Adrenal gland (tissue), 12 donors: ENCODE results near the gene LAMA2. TPM values are rescaled to one million over a fixed set of nuclear protein-coding genes. Genes with fewer than 3 reads are reported as not detected.
"Not testable (repeated sequence)": the region's sequence is repeated elsewhere in the genome, so short reads cannot be mapped to it uniquely, and the experiment has no call there.

Experiments
- DNase-seq, 7 donors: peaks; one replicate each; pipeline ENCODE4 v3.0.0-alpha.2; 2019 to 2020
- H3K27ac ChIP-seq, 5 donors: fragments of 200-600 bp; sonication (generic) in 4 of 5; 1 replicate in 3 of 5; 2 replicates in 2 of 5; pipeline versions ENCODE4 v1.5.1 to v1.8.0; 2016 to 2020; ENCODE audit warnings: mild to moderate bottlenecking in 1 of 5
- H3K27me3 ChIP-seq: fragments of 200-600 bp; 2 replicates; pipeline ENCODE4 v1.8.0; 2021
- H3K36me3 ChIP-seq, 2 donors: fragments of 200-600 bp; replicated peaks in 1 of 2; 1 replicate in 1 of 2; 2 replicates in 1 of 2; pipeline versions ENCODE4 v1.5.1 to v1.8.0; 2018 to 2022
- H3K4me1 ChIP-seq, 2 donors: fragments of 200-600 bp; replicated peaks in 1 of 2; 1 replicate in 1 of 2; 2 replicates in 1 of 2; pipeline versions ENCODE4 v1.5.1 to v1.8.0; 2018 to 2021
- H3K4me3 ChIP-seq, 4 donors: fragments of 200-600 bp; sonication (generic) in 3 of 4; one replicate each; pipeline ENCODE4 v1.5.1; 2016 to 2018
- H3K9me3 ChIP-seq, 3 donors: fragments of 200-600 bp; sonication (generic) in 1 of 3; replicated peaks in 1 of 3; 1 replicate in 2 of 3; 2 replicates in 1 of 3; pipeline versions ENCODE4 v1.5.1 to v1.8.0; 2016 to 2021
- POLR2A ChIP-seq, 2 donors: fragments of 450-650 bp; IDR thresholded peaks; one replicate each; pipeline ENCODE4 v1.6.1; 2017; ENCODE audit warnings: antibody characterized with exemption in 2 of 2, mild to moderate bottlenecking in 2 of 2, moderate library complexity in 1 of 2
- whole genome bisulfite sequencing, 4 donors: extraction: QIAGEN DNeasy Blood & Tissue Kit in 2 of 4; methylation state at CpG; one replicate each; pipeline versions ENCODE4 v1.1.5 to v1.1.7; 2013 to 2017; 5-methylcytosine and 5-hydroxymethylcytosine counted together
- intact Hi-C, 2 donors: fragments of 100-400 bp; cut with DNase I; formaldehyde crosslinking; loops; one replicate each; pipeline versions ENCODE4 v1.14.1 to v1.15.0; 2022 to 2023
- polyA plus RNA-seq, 3 donors: library from polyadenylated mRNA; stranded (reverse); fragments of 200-250 nt in 2 of 3; fragments of 350-450 nt in 1 of 3; fragmentation: Illumina TruSeq in 1 of 3; extraction: RNeasy Lipid Tissue Mini Kit (QIAGEN cat#74804) in 1 of 3; gene quantifications; one replicate each; pipeline ENCODE4 v1.2.3, GENCODE V29; 2013 to 2014
- total RNA-seq, 9 donors: library from RNA; depleted of rRNA in 4 of 9; stranded (reverse); fragments of >200 nt in 4 of 9; fragments of 120-200 nt in 1 of 9; fragmentation: NEBNext Ultra II Directional in 1 of 9; extraction: Animal tissue kit (Norgen Biotek cat#: 25700) in 1 of 9; gene quantifications; one replicate each; pipeline versions ENCODE4 v1.1.0 to v1.2.4, GENCODE V29; 2013 to 2023
- TF ChIP-seq, protein P1 (sequence below), 6 experiments: fragments of 450-650 bp in 4 of 6; fragments of 200-600 bp in 2 of 6; sonication (generic) in 1 of 6; IDR thresholded peaks; 1 replicate in 5 of 6; 2 replicates in 1 of 6; pipeline versions ENCODE4 v1.5.1 to v1.8.0; 2016 to 2021; ENCODE audit warnings: antibody characterized with exemption in 6 of 6, mild to moderate bottlenecking in 2 of 6, moderate library complexity in 1 of 6
- donor health status: healthy with polysubstance abuse.
- donor health status: Bipolar disorder and iron deficiency.
- donor health status: DM: yes; HTN: yes; CAD: no.
- donor health status: DM: no; HTN: no; CAD: no.
- donor health status: DM: no; HTN: no; CAD: no.
- donor health status: DM: yes; HTN: yes; CAD: no.

The LAMA2 gene
- total and polyA plus RNA-seq, 12 donors, result 5.8 to 105 (median 38.9) TPM

DNA sequence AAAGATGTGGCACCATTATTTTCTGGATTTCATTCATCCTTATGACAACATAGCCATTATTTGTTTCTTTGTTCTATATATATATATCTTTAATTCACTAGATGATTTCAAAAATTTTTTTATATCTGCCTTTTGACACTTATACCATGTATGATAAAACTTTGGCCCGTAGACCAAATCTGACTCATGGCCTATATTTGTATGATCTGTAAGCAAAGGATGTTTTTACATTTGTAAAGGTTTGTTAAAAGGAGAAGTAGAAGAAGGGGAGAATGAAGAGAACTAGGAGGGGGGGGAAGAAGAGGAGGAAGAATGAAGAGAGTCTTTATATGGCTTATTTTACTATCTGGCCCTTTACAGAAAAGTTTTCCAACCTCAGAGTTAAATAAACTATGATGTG, 279.7 kb downstream of the LAMA2 start:
- 82 to 89% (median 86%) methylated on average over 1 of the region's 1 CpG for WGBS, 4 donors
- Histone ChIP-seq H3K27me3 (no peaks in the 10 kb centered on the region), H3K9me3 (no peaks in the 10 kb centered on the region), H3K4me3 (no peak overlapping the region), H3K36me3 (no peaks in the 10 kb centered on the region), H3K27ac (no peak overlapping the region), H3K4me1 (no peaks in the 10 kb centered on the region)
- no peak for DNase-seq
- intact Hi-C loops, result no loop called here
- TF ChIP-seq, protein P1, sequence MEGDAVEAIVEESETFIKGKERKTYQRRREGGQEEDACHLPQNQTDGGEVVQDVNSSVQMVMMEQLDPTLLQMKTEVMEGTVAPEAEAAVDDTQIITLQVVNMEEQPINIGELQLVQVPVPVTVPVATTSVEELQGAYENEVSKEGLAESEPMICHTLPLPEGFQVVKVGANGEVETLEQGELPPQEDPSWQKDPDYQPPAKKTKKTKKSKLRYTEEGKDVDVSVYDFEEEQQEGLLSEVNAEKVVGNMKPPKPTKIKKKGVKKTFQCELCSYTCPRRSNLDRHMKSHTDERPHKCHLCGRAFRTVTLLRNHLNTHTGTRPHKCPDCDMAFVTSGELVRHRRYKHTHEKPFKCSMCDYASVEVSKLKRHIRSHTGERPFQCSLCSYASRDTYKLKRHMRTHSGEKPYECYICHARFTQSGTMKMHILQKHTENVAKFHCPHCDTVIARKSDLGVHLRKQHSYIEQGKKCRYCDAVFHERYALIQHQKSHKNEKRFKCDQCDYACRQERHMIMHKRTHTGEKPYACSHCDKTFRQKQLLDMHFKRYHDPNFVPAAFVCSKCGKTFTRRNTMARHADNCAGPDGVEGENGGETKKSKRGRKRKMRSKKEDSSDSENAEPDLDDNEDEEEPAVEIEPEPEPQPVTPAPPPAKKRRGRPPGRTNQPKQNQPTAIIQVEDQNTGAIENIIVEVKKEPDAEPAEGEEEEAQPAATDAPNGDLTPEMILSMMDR (IDR thresholded peaks at IDR 0.05), result no peak
- TF ChIP-seq POLR2A (IDR thresholded peaks at IDR 0.05), result no peak

GRCh38 chr6:129163551-129163950, 280.6 kb downstream of the LAMA2 start:
- WGBS, 4 donors, result 88 to 98% (median 95%) methylated on average over 2 of the region's 2 CpGs
- no peaks in the 10 kb centered on the region for H3K9me3 ChIP-seq
- no peaks in the 10 kb centered on the region for H3K27me3 ChIP-seq
- no peak overlapping the region for H3K27ac ChIP-seq
- TF ChIP-seq POLR2A (IDR thresholded peaks at IDR 0.05), result no peak
- TF ChIP-seq, protein P1 (IDR thresholded peaks at IDR 0.05), result no peak
- DNase-seq, result no peak
- intact Hi-C loops, result no loop called here
- no peak overlapping the region for H3K4me3 ChIP-seq
- H3K4me1 ChIP-seq, result no peaks in the 10 kb centered on the region
- H3K36me3 ChIP-seq, result no peaks in the 10 kb centered on the region

DNA sequence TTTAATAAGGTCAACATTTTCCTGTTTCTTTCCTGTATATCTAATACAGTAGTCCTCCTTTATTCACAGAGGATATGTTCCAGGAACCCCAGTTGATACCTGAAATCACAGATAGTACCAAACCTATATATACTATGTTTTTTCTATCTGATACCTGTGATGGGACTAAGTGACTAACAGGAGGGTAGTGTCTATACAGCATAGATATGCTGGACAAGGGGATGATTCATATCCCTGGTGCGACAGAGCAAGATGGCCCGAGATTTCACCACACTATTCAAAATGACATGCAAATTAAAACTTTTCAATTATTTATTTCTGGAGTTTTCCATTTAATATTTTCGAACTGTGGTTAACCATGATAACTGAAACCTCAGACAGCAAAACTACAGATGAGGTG, 281.1 kb downstream of the LAMA2 start:
- intact Hi-C loops, result no loop called here
- no peaks in the 10 kb centered on the region for H3K36me3 ChIP-seq
- H3K9me3 ChIP-seq, result no peaks in the 10 kb centered on the region
- H3K4me1 ChIP-seq, result no peaks in the 10 kb centered on the region
- H3K27me3 ChIP-seq, result no peaks in the 10 kb centered on the region
- H3K4me3 ChIP-seq, result no peak overlapping the region
- TF ChIP-seq, protein P1 (IDR thresholded peaks at IDR 0.05), result no peak
- no peak for TF ChIP-seq POLR2A (IDR thresholded peaks at IDR 0.05)
- H3K27ac ChIP-seq, result no peak overlapping the region
- no peak for DNase-seq
- 86 to 93% (median 91%) methylated on average over 3 of the region's 3 CpGs for WGBS, 4 donors

DNA sequence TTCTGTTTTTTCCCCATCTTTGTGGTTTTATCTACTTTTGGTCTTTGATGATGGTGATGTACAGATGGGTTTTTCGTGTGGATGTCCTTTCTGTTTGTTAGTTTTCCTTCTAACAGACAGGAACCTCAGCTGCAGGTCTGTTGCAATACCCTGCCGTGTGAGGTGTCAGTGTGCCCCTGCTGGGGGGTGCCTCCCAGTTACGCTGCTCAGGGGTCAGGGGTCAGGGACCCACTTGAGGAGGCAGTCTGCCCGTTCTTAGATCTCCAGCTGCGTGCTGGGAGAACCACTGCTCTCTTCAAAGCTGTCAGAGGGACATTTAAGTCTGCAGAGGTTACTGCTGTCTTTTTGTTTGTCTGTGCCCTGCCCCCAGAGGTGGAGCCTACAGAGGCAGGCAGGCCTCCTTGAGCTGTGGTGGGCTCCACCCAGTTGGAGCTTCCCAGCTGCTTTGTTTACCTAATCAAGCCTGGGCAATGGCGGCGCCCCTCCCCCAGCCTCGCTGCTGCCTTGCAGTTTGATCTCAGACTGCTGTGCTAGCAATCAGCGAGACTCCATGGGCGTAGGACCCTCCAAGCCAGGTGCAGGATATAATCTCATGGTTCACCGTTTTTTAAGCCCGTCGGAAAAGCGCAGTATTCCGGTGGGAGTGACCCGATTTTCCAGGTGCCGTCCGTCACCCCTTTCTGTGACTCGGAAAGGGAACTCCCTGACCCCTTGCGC, 289.5 kb downstream of the LAMA2 start:
- DNase-seq, H3K4me3 ChIP-seq, intact Hi-C loops, H3K4me1 ChIP-seq, H3K36me3 ChIP-seq, H3K27ac ChIP-seq, H3K27me3 ChIP-seq, H3K9me3 ChIP-seq: not testable (repeated sequence)
- 43 to 78% (median 50%) methylated on average over 20 of the region's 20 CpGs for WGBS, 4 donors

GRCh38 chr6:129175066-129175465, 292.1 kb downstream of the LAMA2 start:
- no peaks in the 10 kb centered on the region for H3K4me1 ChIP-seq
- no peak for TF ChIP-seq POLR2A (IDR thresholded peaks at IDR 0.05)
- TF ChIP-seq, protein P1 (IDR thresholded peaks at IDR 0.05), result no peak
- 43 to 51% (median 50%) methylated on average over 1 of the region's 1 CpG for WGBS, 4 donors
- H3K27ac ChIP-seq, result no peak overlapping the region
- no peak overlapping the region for H3K4me3 ChIP-seq
- H3K9me3 ChIP-seq, result peaks cover 0 to 5% (median 0%) of the 10 kb centered on the region in 3 donors
- H3K36me3 ChIP-seq, result no peaks in the 10 kb centered on the region
- H3K27me3 ChIP-seq, result no peaks in the 10 kb centered on the region
- DNase-seq, result no peak
- intact Hi-C loops, result no loop called here
